GM20431 (cell line): ENCODE data around the gene CORT.
"Not testable (repeated sequence)": the region's sequence is repeated elsewhere in the genome, so short reads cannot be mapped to it uniquely, and the experiment has no call there.

Source experiments
- in situ Hi-C: fragments of 300-500 bp; cut with MseI, MboI; formaldehyde crosslinking; loops from one replicate; pipeline ENCODE4 v1.15.0; 2020; ENCODE audit warnings: low sequenced_read_pairs; ENCODE audit not compliant: unreplicated experiment

The CORT gene

DNA sequence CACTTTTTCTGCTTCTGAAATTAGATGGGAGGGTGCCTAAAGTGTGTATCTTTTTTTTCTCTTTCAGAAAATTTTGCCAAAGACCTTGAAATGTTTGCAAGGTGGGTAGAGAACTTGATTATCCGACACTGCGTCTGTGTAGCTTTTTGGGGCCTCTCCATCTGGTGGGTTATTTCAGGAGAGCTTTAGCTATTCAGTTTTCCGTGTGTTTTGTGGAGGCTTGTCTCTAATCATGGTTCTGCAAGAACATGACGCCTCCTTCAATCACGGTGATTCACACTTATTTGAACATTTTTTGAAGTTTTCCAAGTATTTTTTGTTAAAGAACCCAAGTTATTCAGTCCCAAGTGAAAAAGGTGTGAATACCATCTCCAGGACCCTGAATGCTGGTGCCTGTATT is 15.2 kb upstream of the CORT start:
- in situ Hi-C loops, result no loop called here

DNA sequence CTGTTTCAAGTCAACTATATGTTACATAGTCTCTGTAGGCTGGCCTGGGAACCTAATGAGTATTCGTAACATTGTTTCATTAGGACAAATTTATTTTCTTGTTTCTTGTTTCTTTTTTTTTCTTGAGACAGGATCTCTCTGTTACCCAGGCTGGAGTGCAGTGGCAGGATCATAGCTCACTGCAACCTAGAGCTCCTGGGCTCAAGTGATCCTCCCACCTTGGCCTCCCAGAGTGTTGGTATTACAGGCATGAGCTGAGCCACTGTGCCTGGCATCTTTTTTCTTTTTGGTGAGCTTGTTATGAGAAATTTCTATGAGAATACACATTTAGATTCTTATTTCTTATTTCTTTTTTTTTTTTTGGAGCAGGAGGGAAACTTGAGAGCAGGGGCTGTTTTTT is 12.8 kb upstream of the CORT start:
- in situ Hi-C loops, result no loop called here

DNA sequence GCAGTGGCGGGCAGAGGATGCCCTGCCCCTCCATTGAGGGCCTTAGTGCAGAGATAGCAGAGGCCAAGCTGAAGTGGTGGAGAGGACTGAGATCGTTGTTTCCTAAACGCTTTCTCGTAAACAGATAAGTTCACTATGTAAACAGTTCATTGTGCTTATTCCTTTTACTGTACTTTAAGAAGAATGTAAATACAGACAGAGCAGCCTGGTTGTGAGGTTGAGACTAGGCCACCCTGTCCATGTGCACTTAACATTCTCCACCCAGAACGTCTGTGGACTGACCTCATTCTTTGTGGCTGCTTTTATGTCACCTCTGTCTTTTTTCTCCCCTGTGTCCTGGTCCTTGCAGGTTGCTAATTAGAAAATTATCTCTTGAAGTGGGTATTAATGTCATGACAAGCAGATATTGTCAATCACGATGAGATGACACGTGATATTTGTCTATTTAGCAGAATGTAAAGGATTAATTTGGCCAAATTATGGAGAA is 11.1 kb upstream of the CORT start:
- in situ Hi-C loops, result no loop called here

DNA sequence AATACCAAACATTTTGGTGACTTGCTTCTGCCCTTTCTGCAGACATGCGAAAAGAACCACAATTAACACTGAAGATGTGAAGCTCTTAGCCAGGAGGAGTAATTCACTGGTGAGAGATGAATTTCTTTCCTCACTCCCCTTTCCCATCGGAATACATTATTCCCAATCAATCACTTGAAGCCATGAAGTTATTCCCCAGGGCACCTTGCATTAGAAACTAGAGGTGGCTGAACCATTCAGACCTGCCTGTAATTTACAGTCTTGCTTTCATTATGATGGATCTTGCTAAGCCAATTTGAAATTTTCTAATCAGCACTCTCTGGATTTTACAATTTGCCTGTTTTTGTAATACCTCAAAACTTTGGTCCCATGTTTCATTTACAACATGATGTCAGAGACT is 9.5 kb upstream of the CORT start:
- in situ Hi-C loops, result no loop called here

GRCh38 chr1:10440794-10441193 is 9.0 kb upstream of the CORT start:
- in situ Hi-C loops, result no loop called here

GRCh38 chr1:10444248-10444647 is 5.6 kb upstream of the CORT start:
- in situ Hi-C loops, result no loop called here

DNA sequence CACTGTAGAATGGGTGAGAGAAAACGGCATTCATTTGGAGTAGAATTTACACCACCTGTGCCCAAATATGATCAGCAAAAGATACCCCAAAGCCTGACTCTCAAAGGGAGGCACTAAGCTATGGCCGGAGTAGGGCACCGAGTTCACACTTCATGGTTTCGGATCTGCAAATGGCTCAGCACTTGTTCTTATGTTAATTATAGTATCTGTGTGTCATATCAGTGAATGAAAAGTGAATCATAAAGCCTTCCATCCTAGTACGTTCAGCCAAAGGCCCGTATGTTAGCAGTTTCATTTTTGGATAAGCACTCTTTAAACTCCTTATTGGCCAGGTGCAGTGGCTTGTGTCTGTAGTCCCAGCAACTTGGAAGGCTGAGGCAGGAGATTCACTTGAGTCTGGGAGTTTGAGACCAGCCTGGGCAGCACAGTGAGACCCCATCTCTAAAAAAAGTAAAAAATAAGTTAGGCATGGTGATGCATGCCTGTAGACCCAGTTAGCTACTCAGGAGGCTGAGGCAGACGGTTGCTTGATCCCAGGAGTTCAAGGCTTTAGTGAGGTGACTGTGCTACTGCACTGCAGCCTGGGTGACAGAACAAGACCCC is 4.9 kb upstream of the CORT start:
- in situ Hi-C loops, result no loop called here

GRCh38 chr1:10446790-10447422 is 2.9 kb upstream of the CORT start:
- in situ Hi-C loops, result no loop called here

DNA sequence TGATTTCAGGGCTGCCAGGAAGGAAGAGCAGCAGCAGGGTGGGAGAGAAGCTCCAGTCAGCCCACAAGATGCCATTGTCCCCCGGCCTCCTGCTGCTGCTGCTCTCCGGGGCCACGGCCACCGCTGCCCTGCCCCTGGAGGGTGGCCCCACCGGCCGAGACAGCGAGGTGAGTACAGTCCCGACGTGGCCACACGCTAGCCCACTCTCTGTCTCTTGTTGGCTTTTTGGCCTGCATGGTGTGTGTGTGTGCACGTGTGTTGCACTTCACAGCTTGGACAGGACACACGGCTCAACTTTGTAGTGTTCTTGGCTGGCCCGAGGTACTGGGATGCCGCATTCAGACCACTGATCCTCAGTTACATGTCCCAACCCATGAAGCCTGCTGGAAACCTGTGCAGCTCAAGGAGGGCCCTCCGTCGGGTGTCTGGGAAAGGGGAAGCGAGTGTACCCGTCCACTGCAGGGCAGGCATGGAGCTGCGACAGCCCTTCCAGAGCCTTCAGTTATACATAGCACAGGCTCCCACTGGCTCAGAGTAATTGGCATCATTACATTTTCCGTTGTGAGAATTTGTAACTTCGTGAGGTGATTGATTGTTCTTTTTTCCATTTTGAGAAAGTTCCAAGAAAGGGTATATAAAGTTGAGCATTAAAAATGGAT is 454 bp downstream of the CORT start:
- in situ Hi-C loops, result no loop called here

DNA sequence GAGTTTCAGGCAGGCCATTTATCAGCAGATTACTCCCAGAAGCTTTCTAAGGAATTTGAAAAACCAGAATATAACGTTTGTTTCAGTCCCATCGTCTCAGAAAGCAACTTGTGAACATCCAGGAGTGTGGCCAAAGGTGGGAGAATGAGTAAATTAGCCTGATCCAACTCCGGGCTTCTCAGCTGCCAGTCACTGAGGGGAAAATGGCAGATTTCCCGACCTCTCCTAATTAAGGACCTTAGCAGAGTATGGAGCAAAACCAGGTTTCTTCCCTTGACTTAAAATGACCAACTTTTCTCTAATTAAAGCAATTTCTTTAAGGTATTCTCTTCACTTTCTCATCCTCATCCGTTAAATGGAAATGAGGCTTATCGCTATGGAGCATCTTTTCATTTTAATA is 1.0 kb downstream of the CORT start:
- in situ Hi-C loops, result no loop called here

DNA sequence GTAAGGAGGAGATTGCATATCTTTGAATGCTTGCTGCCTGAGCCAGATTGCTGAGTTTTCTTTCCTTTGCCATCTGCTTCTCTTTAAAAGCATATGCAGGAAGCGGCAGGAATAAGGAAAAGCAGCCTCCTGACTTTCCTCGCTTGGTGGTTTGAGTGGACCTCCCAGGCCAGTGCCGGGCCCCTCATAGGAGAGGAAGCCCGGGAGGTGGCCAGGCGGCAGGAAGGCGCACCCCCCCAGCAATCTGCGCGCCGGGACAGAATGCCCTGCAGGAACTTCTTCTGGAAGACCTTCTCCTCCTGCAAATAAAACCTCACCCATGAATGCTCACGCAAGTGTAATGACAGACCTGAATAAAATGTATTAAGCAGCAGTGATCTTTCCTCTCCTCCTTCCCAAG is 1.5 kb downstream of the CORT start:
- in situ Hi-C loops, result no loop called here

GRCh38 chr1:10456048-10456447 is 6.2 kb downstream of the CORT start:
- in situ Hi-C loops, result no loop called here

- in situ Hi-C loops, result no loop called here
Measured at GRCh38 chr1:10456661-10457060, 6.8 kb downstream of the CORT start.

- in situ Hi-C loops, result not testable (repeated sequence)
Measured at GRCh38 chr1:10457462-10457861, 7.6 kb downstream of the CORT start.

DNA sequence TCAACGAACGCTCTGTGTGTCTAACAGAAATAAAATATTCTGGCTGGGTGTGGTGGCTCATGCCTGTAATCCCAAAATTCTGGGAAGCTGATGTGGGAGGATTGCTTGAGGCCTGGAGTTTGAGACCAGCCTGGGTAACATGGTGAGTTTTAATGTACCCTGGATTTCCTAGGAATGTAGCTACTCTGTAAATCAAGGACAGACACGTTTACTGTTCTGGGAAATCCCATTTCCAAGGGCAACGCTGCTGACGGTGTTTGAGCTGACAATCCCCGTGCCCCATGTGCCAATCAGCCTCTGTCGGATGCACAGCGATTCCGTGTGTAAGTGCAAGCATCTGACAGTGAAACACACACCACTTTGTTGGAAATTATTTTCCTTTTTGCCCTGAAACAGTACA is 8.0 kb downstream of the CORT start:
- in situ Hi-C loops, result no loop called here

GRCh38 chr1:10459184-10459583 is 9.4 kb downstream of the CORT start:
- in situ Hi-C loops, result no loop called here

- in situ Hi-C loops, result no loop called here
Measured at GRCh38 chr1:10467078-10467477, 17.2 kb downstream of the CORT start.

DNA sequence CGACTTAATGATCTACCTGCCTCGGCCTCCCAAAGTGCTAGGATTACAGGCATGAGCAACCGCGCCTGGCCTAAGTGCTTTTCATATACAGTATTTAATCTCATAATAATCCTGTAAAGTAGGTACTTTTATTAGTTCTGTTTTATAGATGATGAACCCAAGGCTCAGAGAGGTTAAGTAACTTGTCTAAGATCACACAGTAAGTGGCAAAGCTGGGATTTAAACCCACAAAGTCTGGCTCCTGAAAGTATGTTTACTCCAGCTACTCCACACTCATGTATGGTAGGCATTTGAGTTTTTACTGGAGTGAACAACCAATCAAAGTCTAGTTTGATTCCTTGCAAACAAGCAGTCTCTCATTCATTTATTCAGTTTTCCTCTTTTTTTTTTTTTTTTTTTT is 20.2 kb downstream of the CORT start:
- in situ Hi-C loops, result no loop called here

GRCh38 chr1:10471411-10472219 is 21.8 kb downstream of the CORT start:
- in situ Hi-C loops, result no loop called here

DNA sequence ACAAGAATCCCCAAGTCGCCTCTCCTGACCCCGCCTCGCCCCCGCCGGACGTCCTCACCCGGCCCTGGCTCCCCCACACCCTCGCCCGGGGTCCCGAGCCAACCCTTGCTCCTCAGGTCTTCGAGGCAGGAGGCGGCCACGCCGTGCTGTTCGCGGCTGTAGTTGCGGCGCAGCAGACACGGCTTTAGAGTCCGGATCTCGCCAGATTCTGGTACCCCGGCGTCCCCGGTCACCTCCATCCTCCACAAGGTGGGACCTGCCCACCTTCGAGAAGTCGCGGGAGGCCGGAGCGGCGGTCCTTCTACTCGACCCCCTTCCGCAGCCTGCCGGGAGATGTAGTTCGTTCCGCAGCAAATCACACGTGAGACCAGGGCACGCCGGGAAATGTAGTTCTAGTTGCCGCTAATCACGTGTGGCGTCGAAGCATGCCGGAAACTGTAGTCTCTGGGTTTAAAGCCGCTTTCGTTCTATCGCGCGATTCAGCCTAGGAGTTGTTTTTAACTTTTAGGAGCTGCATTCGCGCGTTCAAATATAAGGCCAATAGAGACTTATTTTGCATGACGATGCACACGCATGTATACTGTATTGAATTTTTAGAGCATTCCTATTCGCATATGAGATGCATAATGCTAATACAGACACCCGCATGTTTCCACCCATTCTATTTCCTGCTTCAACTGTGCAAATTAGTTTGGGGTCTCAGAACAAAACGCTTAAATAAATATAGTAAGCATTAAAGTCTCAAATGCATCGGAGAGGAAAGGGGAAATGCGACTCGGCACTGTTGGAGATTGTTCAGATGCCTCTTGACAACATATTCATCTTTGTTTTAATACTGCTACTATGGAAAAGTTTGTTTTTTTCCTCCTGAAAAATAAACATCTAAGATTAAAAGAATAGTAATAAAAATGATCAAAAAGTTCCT is 22.7 kb downstream of the CORT start, which contains the start of gene DFFA:
DFFA (minus strand) TSS at position 310 of the 925 bp plus-strand sequence; CDS start at position 239, 71 bp downstream.
- in situ Hi-C loops, result no loop called here
